EL (cell line): ENCODE measurements around the gene ADIPOR1.
"Not testable (repeated sequence)": the region's sequence is repeated elsewhere in the genome, so short reads cannot be mapped to it uniquely, and the experiment has no call there.

Experiments used
- DNase-seq: peaks from one replicate; pipeline ENCODE4 v3.0.0-alpha.2; 2016

Gene ADIPOR1

GRCh38 chr1:202957733-202958543 is at the start of gene ADIPOR1:
TSS of gene ADIPOR1 (minus strand) at chr1:202958312. CDS start at chr1:202951070, 7,242 bp downstream.
- peak; percentile 84 for DNase-seq

DNA sequence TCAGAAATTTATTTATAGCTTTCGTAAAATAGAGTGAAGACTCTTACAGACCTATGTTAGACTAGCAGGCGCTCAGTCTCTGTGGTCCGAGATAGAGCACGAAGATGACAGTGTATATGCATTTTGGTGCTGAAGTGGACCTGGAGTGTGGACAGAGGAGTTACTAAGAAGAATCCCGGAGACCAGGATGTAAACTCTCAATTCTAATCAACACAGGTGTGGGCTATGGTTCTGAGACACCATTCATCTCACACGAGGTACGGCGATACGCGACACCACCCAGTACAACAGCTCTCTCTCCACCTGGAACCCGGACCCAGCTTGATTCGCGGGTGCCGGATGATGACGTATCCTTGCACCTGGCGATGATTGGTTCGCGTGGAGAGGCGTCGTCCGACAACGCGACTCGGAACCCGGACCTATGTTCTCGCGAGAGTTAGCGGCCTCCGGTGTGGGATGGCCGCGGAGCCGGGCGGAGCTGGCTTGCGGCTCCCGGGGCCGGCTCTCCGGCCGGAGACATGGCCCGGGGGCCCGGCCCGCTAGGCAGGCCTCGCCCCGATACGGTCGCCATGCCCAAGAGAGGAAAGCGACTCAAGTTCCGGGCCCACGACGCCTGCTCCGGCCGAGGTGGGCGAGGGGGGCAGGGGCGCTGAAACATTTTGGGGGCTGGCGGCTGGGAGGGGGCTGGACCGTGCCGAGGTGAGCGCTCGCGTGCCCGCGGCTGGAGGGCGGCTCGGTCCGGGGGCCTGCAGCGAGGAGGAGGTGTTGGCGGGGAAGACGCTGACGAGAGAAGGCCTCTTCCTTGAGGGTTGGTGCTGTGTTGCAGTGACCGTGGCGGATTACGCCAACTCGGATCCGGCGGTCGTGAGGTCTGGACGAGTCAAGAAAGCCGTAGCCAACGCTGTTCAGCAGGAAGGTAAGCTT is 49.1 kb upstream of the ADIPOR1 start, which contains the start of gene TMEM183A:
TMEM183A (plus strand) TSS at position 427 of the 924 bp plus-strand sequence; CDS start at position 519, 92 bp downstream.
- peak; percentile 97 for DNase-seq

DNA sequence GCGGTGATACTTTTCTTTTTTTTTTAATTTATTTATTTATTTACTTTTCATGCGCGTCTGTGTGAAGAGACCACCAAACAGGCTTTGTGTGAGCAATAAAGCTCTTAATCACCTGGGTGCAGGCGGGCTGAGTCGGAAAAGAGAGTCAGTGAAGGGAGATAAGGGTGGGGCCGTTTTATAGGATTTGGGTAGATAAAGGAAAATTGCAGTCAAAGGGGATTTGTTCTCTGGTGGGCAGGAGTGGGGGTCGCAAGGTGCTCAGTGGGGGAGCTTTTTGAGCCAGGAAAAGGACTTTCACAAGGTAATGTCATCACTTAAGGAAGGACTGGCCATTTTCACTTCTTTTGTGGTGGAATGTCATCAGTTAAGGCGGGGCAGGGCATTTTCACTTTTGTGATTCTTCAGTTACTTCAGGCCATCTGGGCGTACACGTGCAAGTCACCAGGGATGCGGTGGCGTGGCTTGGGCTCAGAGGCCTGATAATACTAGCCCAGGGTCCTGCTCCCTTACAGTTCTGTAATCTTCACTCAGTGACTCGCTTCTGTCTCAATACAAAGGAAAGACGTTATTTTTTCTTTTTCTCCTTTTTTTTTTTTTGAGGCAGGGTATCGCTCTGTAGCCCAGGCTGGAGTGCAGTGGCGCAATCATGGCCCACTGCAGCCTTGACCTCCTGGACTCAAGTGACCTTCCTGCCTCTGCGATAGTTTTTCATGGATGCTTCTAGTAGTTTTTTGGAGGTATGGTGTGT is 47.5 kb upstream of the ADIPOR1 start:
- DNase-seq, result not testable (repeated sequence)

- DNase-seq, result no peak
Observed at GRCh38 chr1:203002951-203003350, 44.8 kb upstream of the ADIPOR1 start.

GRCh38 chr1:203001986-203002385 is 43.9 kb upstream of the ADIPOR1 start:
- DNase-seq, result no peak

DNA sequence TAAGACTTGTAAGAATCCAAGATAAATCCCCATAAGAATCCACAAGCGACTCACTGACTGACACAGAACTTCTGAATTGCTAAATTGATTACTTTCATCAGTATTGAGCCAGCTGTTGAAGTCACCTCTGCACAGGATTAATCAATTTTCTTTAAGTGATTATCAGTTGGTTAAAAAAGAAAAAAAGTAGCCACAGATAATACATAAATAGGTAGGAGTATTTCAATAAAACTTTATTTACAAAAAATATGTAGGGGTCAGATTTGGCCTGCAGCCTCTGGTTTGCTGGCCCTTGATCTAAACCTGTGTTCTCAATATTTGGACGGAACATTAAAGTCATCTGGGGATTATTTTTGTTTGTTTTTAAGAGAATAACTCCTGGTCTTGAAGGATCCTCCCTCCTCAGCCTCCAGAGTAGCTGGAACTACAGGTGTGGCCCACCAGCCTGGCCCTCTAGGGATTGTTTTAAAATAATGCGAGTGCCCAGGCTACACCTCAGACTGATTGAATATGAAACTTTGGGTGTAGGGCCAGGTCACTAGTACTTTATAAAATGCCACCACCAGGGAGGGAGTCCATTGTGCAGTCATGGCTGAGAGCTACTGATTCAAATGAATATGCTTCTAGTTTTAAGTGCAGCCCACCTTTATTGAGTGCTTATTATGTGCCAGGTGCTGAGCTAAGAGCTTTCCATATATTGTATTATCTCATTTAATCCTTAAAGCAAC is 42.3 kb upstream of the ADIPOR1 start:
- no peak for DNase-seq

- peak; percentile 52 for DNase-seq
Observed at GRCh38 chr1:202998836-202999750, 41.0 kb upstream of the ADIPOR1 start.

DNA sequence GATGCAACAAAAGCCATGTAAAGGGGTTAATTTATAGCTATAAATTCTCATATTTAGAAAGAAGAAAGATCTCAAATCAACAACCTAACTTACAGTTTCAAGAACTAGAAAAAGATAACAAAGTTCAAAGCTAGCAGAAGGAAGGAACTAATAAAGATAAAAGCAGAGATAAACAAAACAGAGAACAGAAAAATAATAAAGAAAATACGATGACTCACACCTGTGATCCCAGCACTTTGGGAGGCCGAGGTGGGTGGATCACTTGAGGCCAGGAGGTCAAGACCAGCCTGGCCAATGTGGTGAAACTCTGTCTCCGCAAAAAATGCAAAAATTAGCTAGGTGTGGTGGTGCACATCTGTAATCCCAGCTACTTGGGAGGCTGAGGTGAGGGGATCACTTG is 36.6 kb upstream of the ADIPOR1 start:
- no peak for DNase-seq

GRCh38 chr1:202991112-202991511 is 33.0 kb upstream of the ADIPOR1 start:
- DNase-seq, result no peak

GRCh38 chr1:202989879-202990278 is 31.8 kb upstream of the ADIPOR1 start:
- DNase-seq, result no peak

GRCh38 chr1:202987922-202988583 is 29.9 kb upstream of the ADIPOR1 start:
- DNase-seq, result no peak

DNA sequence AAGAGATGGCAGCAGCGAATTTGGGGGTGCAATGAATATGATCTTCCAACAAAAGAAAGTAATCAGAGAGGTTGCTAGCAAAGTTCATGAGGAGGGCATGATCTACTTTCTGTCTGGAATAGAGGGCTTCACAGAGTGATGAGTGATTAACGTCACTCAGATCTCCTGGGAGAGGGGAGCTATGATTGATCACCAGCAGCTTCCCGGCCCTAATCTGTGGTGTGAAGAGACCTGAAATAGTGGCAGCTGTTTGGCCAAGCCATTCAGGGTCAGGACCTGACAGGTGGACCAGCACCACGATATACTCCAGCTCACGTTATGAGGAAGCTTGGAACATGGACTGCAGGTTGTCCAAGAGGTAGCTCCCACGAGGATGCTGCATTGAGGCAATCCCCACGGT is 29.1 kb upstream of the ADIPOR1 start:
- no peak for DNase-seq

GRCh38 chr1:202986120-202986519 is 28.0 kb upstream of the ADIPOR1 start:
- not testable (repeated sequence) for DNase-seq

DNA sequence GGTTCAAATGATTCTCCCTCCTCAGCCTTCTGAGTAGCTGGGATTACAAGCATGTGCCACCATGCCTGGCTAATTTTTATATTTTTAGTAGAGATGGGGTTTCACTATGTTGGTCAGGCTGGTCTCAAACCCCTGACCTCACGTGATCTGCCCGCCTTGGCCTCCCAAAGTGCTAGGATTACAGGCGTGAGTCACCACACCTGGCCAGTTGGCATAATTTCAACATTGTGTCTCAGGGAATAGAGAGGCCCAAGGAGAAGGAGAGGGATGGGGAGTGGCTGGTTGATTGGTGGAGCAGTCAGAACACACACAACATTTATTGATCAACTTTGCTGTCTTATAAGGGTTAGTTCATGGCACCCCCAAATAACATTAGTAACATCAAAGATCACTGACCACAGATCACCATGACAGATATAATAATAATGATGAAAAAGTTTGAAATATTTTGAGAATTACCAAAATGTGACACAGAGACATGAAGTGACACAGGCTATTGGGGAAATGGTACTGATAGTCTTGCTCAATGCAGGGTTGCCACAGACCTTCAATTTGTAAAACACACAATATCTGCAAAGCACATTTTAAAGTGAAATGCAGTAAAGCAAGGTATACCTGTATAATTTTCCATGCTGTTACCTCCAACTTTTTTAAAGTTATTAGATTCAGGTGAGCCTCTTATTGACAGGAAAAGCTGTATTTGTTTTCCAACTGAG is 24.8 kb upstream of the ADIPOR1 start:
- DNase-seq, result no peak

DNA sequence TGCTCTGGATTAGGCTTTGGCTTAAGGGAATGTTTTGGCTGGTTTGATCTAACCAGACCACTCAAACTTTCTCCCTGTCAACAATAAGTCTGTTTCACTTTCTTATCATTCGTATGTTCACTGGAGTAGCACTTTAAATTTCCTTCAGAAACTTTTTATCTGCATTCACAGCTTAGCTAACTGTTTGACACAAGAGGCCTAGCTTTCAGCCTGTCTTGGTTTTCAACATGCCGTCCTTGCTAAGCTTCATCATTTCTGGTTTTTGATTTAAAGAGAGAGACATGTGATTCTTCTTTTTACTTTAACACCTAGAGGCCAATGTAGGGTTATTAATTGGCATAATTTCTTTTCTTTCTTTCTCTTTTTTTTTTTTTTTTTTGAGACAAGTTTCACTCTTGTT is 23.8 kb upstream of the ADIPOR1 start:
- no peak for DNase-seq

DNA sequence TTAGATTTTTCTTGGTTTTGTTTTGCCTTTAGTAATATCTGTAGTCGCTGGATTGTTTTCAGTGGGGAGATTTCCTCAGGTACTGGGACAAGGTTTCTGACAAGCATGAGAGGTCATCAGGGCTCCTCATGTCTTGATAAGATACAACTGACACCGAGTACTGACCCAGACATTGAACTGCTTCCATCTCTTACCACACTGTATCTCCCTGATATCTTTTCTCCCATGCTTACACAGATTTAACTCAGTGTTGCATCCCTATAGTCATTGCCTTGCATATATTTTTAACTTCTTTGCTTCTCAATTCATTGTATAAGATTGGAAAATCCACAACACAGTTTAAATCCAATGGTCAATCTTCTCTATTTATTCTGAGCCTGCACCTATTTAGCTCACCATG is 21.3 kb upstream of the ADIPOR1 start:
- no peak for DNase-seq

DNA sequence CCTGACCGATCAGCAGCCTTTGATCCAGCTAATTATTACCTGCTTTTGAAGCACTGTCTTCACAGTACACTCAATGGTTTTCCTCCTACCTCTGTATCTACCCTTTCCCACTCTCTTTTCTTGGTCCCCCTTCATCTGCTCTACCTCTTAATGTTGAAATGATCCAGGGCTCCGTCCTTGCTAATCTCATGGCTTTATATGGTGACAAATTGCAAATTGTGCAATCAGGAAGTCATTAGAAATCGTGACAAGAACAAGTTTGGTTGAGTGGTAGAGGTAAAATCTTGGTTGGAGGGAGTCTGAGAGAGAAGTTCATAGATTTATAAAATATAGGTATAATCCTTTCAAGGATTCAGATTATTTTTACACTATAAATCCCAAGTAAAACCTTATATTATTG is 18.5 kb upstream of the ADIPOR1 start:
- no peak for DNase-seq

- no peak for DNase-seq
Observed at GRCh38 chr1:202974856-202975255, 16.7 kb upstream of the ADIPOR1 start.

DNA sequence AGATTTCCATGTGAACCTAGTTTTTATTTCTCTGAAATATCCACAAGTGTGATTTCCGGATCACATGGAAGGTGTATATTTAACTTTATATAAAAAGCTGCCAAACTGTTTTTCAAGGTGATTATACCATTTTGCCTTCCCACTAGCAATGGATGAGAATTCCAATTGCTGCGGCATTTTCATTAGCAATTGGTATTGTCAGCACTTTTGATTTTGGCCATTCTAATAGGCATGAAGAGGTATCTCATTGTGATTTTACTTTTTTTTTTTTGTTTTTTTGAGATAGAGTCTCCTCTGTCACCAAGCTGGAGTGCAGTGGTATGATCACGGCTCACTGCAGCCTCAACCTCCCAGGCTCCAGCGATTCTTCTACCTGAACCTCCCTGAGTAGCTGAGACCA is 13.9 kb upstream of the ADIPOR1 start:
- no peak for DNase-seq

- peak; percentile 69 for DNase-seq
Observed at GRCh38 chr1:202968895-202969295, 10.8 kb upstream of the ADIPOR1 start.
